IgD-negative memory B cell (primary cell): ENCODE results near the gene EIPR1. TPM values are rescaled to one million over a fixed set of nuclear protein-coding genes. Genes with fewer than 3 reads are reported as not detected.
A peak's percentile ranks its signal among the peaks of the same experiment; 100 is the strongest.

Experiments
- H3K27ac Mint-ChIP-seq, 3 donors: one replicate each; pipeline ENCODE4 v1.8.0; 2020 to 2022; ENCODE audit warnings: mild to moderate bottlenecking in 3 of 3, mixed read lengths in 3 of 3, moderate library complexity in 1 of 3
- H3K27me3 Mint-ChIP-seq: one replicate; pipeline ENCODE4 v1.8.0; 2021; ENCODE audit warnings: mixed read lengths
- H3K36me3 Mint-ChIP-seq: one replicate; pipeline ENCODE4 v1.8.0; 2020; ENCODE audit warnings: mild to moderate bottlenecking, mixed read lengths
- H3K4me1 Mint-ChIP-seq, 3 donors: one replicate each; pipeline ENCODE4 v1.8.0; 2020 to 2022; ENCODE audit warnings: mixed read lengths in 3 of 3, mild to moderate bottlenecking in 1 of 3
- H3K4me3 Mint-ChIP-seq, 4 donors: one replicate each; pipeline ENCODE4 v1.8.0; 2020 to 2022; ENCODE audit warnings: mild to moderate bottlenecking in 4 of 4, mixed read lengths in 4 of 4, moderate library complexity in 3 of 4
- H3K9me3 Mint-ChIP-seq, 3 donors: one replicate each; pipeline ENCODE4 v1.8.0; 2020 to 2021; ENCODE audit warnings: mixed read lengths in 3 of 3, mild to moderate bottlenecking in 1 of 3
- polyA plus RNA-seq: library from polyadenylated mRNA; unstranded; fragments of 300-500 nt; fragmentation: Illumina TruSeq; gene quantifications from one replicate; pipeline ENCODE4 v1.2.3, GENCODE V29; 2021

EIPR1 gene
- polyA plus RNA-seq, 1 donor from 2014 or later = 41.5 TPM

- no peaks in the 10 kb centered on the region for H3K4me1 Mint-ChIP-seq
- H3K36me3 Mint-ChIP-seq = peaks cover 5% of the 10 kb centered on the region
- no peak overlapping the region for H3K4me3 Mint-ChIP-seq
- H3K27ac Mint-ChIP-seq = peak overlapping the region in 1 of 3 donors; percentile 79
- H3K9me3 Mint-ChIP-seq = no peaks in the 10 kb centered on the region
- H3K27me3 Mint-ChIP-seq = no peaks in the 10 kb centered on the region
Observed at GRCh38 chr2:3180082-3180908, 197.3 kb downstream of the EIPR1 start.

- Mint-ChIP-seq H3K9me3 (no peaks in the 10 kb centered on the region), H3K27ac (no peak overlapping the region), H3K36me3 (peaks cover 5% of the 10 kb centered on the region), H3K4me3 (no peak overlapping the region), H3K27me3 (no peaks in the 10 kb centered on the region), H3K4me1 (no peaks in the 10 kb centered on the region)
Observed at GRCh38 chr2:3179626-3180025, 198.0 kb downstream of the EIPR1 start.

GRCh38 chr2:3179208-3179607 is 198.4 kb downstream of the EIPR1 start:
- Mint-ChIP-seq H3K27ac (no peak overlapping the region), H3K36me3 (peaks cover 5% of the 10 kb centered on the region), H3K4me1 (no peaks in the 10 kb centered on the region), H3K9me3 (no peaks in the 10 kb centered on the region), H3K4me3 (no peak overlapping the region), H3K27me3 (no peaks in the 10 kb centered on the region)

- Mint-ChIP-seq H3K9me3 (no peaks in the 10 kb centered on the region), H3K27me3 (no peaks in the 10 kb centered on the region), H3K36me3 (peaks cover 2% of the 10 kb centered on the region), H3K4me3 (no peak overlapping the region), H3K4me1 (no peaks in the 10 kb centered on the region), H3K27ac (no peak overlapping the region)
Observed at GRCh38 chr2:3178578-3179031, 199.0 kb downstream of the EIPR1 start.

GRCh38 chr2:3177891-3178577 is 199.6 kb downstream of the EIPR1 start:
- Mint-ChIP-seq H3K9me3 (no peaks in the 10 kb centered on the region), H3K27ac (peak overlapping the region in 1 of 3 donors; percentile 15), H3K4me3 (no peak overlapping the region), H3K27me3 (no peaks in the 10 kb centered on the region), H3K4me1 (no peaks in the 10 kb centered on the region), H3K36me3 (peaks cover 2% of the 10 kb centered on the region)

GRCh38 chr2:3176869-3177255 is 200.8 kb downstream of the EIPR1 start:
- H3K27ac Mint-ChIP-seq = no peak overlapping the region
- no peaks in the 10 kb centered on the region for H3K27me3 Mint-ChIP-seq
- no peaks in the 10 kb centered on the region for H3K4me1 Mint-ChIP-seq
- H3K9me3 Mint-ChIP-seq = no peaks in the 10 kb centered on the region
- no peak overlapping the region for H3K4me3 Mint-ChIP-seq
- H3K36me3 Mint-ChIP-seq = peaks cover 2% of the 10 kb centered on the region

GRCh38 chr2:3176071-3176868 is 201.3 kb downstream of the EIPR1 start:
- H3K4me3 Mint-ChIP-seq = no peak overlapping the region
- no peaks in the 10 kb centered on the region for H3K27me3 Mint-ChIP-seq
- H3K27ac Mint-ChIP-seq = no peak overlapping the region
- H3K4me1 Mint-ChIP-seq = no peaks in the 10 kb centered on the region
- peaks cover 2% of the 10 kb centered on the region for H3K36me3 Mint-ChIP-seq
- H3K9me3 Mint-ChIP-seq = no peaks in the 10 kb centered on the region

- Mint-ChIP-seq H3K36me3 (peaks cover 2% of the 10 kb centered on the region), H3K4me3 (no peak overlapping the region), H3K9me3 (no peaks in the 10 kb centered on the region), H3K4me1 (no peaks in the 10 kb centered on the region), H3K27me3 (no peaks in the 10 kb centered on the region), H3K27ac (no peak overlapping the region)
Observed at GRCh38 chr2:3175568-3175955, 202.1 kb downstream of the EIPR1 start.

GRCh38 chr2:3174626-3175567 is 202.7 kb downstream of the EIPR1 start:
- Mint-ChIP-seq H3K36me3 (peaks cover 2% of the 10 kb centered on the region), H3K4me3 (no peak overlapping the region), H3K27me3 (no peaks in the 10 kb centered on the region), H3K4me1 (no peaks in the 10 kb centered on the region), H3K9me3 (no peaks in the 10 kb centered on the region), H3K27ac (no peak overlapping the region)

GRCh38 chr2:3173031-3173430 is 204.6 kb downstream of the EIPR1 start:
- H3K4me3 Mint-ChIP-seq = no peak overlapping the region
- no peaks in the 10 kb centered on the region for H3K4me1 Mint-ChIP-seq
- H3K27me3 Mint-ChIP-seq = no peaks in the 10 kb centered on the region
- peaks cover 5% of the 10 kb centered on the region for H3K36me3 Mint-ChIP-seq
- no peaks in the 10 kb centered on the region for H3K9me3 Mint-ChIP-seq
- no peak overlapping the region for H3K27ac Mint-ChIP-seq

GRCh38 chr2:3172265-3172935 is 205.2 kb downstream of the EIPR1 start:
- H3K4me3 Mint-ChIP-seq = no peak overlapping the region
- H3K36me3 Mint-ChIP-seq = peaks cover 8% of the 10 kb centered on the region
- no peaks in the 10 kb centered on the region for H3K4me1 Mint-ChIP-seq
- no peak overlapping the region for H3K27ac Mint-ChIP-seq
- no peaks in the 10 kb centered on the region for H3K27me3 Mint-ChIP-seq
- H3K9me3 Mint-ChIP-seq = no peaks in the 10 kb centered on the region

- H3K27me3 Mint-ChIP-seq = no peaks in the 10 kb centered on the region
- H3K36me3 Mint-ChIP-seq = peaks cover 11% of the 10 kb centered on the region
- H3K27ac Mint-ChIP-seq = no peak overlapping the region
- H3K4me1 Mint-ChIP-seq = no peaks in the 10 kb centered on the region
- H3K9me3 Mint-ChIP-seq = no peaks in the 10 kb centered on the region
- H3K4me3 Mint-ChIP-seq = no peak overlapping the region
Observed at GRCh38 chr2:3171564-3172264, 205.9 kb downstream of the EIPR1 start.

GRCh38 chr2:3170792-3171455 is 206.7 kb downstream of the EIPR1 start:
- Mint-ChIP-seq H3K9me3 (peaks cover 0 to 4% (median 3%) of the 10 kb centered on the region in 3 donors), H3K27me3 (no peaks in the 10 kb centered on the region), H3K4me3 (no peak overlapping the region), H3K4me1 (no peaks in the 10 kb centered on the region), H3K36me3 (peaks cover 11% of the 10 kb centered on the region), H3K27ac (no peak overlapping the region)
